Loucy (cell line): ENCODE results near the gene GABBR1.

Experiments
- H2AFZ ChIP-seq: fragments of 200-600 bp; sonication (generic); 2 replicates; pipeline ENCODE4 v1.6.0; 2016; ENCODE audit warnings: antibody characterized with exemption, mild to moderate bottlenecking, low read length, moderate library complexity
- H3F3A ChIP-seq: fragments of 200-600 bp; 2 replicates; pipeline ENCODE4 v1.6.0; 2016; ENCODE audit warnings: antibody characterized with exemption, low read depth, mild to moderate bottlenecking
- H3K27me3 ChIP-seq: fragments of 200-600 bp; sonication (generic); 2 replicates; pipeline ENCODE4 v1.6.1; 2014; ENCODE audit warnings: low read length, mild to moderate bottlenecking; ENCODE audit not compliant: insufficient read depth, poor library complexity, severe bottlenecking
- H3K36me3 ChIP-seq: fragments of 200-600 bp; sonication (generic); 2 replicates; pipeline ENCODE4 v1.6.1; 2016; ENCODE audit warnings: low read length; ENCODE audit not compliant: insufficient read depth
- H3K4me1 ChIP-seq: fragments of 200-600 bp; sonication (generic); 2 replicates; pipeline ENCODE4 v1.5.1; 2014; ENCODE audit warnings: low read length, mild to moderate bottlenecking; ENCODE audit not compliant: insufficient read depth, poor library complexity, severe bottlenecking
- H3K4me2 ChIP-seq: fragments of 200-600 bp; sonication (generic); 2 replicates; pipeline ENCODE4 v1.6.0; 2014; ENCODE audit warnings: antibody characterized with exemption, low read length, low read depth, mild to moderate bottlenecking; ENCODE audit not compliant: poor library complexity, severe bottlenecking
- H3K4me3 ChIP-seq: fragments of 200-600 bp; sonication (generic); 2 replicates; pipeline ENCODE4 v1.5.1; 2014; ENCODE audit warnings: low read length, mild to moderate bottlenecking, mixed read lengths; ENCODE audit not compliant: poor library complexity, severe bottlenecking
- H3K79me2 ChIP-seq: fragments of 200-600 bp; sonication (generic); 2 replicates; pipeline ENCODE4 v1.6.1; 2014; ENCODE audit warnings: low read length; ENCODE audit not compliant: insufficient read depth
- H3K9ac ChIP-seq: fragments of 200-600 bp; sonication (generic); 2 replicates; pipeline ENCODE4 v1.6.0; 2014; ENCODE audit warnings: mild to moderate bottlenecking, low read depth, low read length, moderate library complexity; ENCODE audit not compliant: poor library complexity, severe bottlenecking
- H3K9me2 ChIP-seq: fragments of 200-600 bp; sonication (generic); replicated peaks from 2 replicates; pipeline ENCODE4 v1.6.1; 2016; ENCODE audit warnings: low read depth, low read length, mixed read lengths
- H3K9me3 ChIP-seq: fragments of 200-600 bp; sonication (generic); 2 replicates; pipeline ENCODE4 v1.6.1; 2014; ENCODE audit warnings: mild to moderate bottlenecking, antibody characterized with exemption, low read length, low read depth; ENCODE audit not compliant: insufficient read depth
- H4K20me1 ChIP-seq: fragments of 200-600 bp; sonication (generic); 2 replicates; pipeline ENCODE4 v1.6.0; 2014; ENCODE audit warnings: antibody characterized with exemption, low read length, mild to moderate bottlenecking; ENCODE audit not compliant: insufficient read depth, poor library complexity, severe bottlenecking
- EZH2phosphoT487 ChIP-seq: fragments of 200-600 bp; IDR thresholded peaks from 2 replicates; pipeline ENCODE4 v1.6.1; 2018; ENCODE audit warnings: antibody characterized with exemption, mild to moderate bottlenecking, moderate library complexity, borderline replicate concordance
- TF ChIP-seq, protein P1 (sequence below): fragments of 200-600 bp; sonication (generic); conservative IDR thresholded peaks from 2 replicates; pipeline ENCODE4 v1.5.1; 2014; ENCODE audit warnings: mild to moderate bottlenecking, antibody characterized with exemption, low read length

GABBR1 gene

GRCh38 chr6:29631860-29632731 lies 887 bp downstream of the GABBR1 start:
- no peak for TF ChIP-seq EZH2phosphoT487
- TF ChIP-seq, protein P1, sequence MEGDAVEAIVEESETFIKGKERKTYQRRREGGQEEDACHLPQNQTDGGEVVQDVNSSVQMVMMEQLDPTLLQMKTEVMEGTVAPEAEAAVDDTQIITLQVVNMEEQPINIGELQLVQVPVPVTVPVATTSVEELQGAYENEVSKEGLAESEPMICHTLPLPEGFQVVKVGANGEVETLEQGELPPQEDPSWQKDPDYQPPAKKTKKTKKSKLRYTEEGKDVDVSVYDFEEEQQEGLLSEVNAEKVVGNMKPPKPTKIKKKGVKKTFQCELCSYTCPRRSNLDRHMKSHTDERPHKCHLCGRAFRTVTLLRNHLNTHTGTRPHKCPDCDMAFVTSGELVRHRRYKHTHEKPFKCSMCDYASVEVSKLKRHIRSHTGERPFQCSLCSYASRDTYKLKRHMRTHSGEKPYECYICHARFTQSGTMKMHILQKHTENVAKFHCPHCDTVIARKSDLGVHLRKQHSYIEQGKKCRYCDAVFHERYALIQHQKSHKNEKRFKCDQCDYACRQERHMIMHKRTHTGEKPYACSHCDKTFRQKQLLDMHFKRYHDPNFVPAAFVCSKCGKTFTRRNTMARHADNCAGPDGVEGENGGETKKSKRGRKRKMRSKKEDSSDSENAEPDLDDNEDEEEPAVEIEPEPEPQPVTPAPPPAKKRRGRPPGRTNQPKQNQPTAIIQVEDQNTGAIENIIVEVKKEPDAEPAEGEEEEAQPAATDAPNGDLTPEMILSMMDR, result no peak
- Histone ChIP-seq H3K36me3 (no peaks in the 10 kb centered on the region), H3K4me1 (peaks cover 25% of the 10 kb centered on the region), H2AFZ (peak overlapping the region; percentile 98), H3K4me3 (peak overlapping the region; percentile 81), H3K79me2 (no peaks in the 10 kb centered on the region), H3K9me3 (no peaks in the 10 kb centered on the region), H3K27me3 (no peaks in the 10 kb centered on the region), H3K4me2 (peak overlapping the region; percentile 80), H3K9me2 (no peaks in the 10 kb centered on the region), H3K9ac (peak overlapping the region; percentile 68), H4K20me1 (no peaks in the 10 kb centered on the region), H3F3A (no peaks in the 10 kb centered on the region)

DNA sequence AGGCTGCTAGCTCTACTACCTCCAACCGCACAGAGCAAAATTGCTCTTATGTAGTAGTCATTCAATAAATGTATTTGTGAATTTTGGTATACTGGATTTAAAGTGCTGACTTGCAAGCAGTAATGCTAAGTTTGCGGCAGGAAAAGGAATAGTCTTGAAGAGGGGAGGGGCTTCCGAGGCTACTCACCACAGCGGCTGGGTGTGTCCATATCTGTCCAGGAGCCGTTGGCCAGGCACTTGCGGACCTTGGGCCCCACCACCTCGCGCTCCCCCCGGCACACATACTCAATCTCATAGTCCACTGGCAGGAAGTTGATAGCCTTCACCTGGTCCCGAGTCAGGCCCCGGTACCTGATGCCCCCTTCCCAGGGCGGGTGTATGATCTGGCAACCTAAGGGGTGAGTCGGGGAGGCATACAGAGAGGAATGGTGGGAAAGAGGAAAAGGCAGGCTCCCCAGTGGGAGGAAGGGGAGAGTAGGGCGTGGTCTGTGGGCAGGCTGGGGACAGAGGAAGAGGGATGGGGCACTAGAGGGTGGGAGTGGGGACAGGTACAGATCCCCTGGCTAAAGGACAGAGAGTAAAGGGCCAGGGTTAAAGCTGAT lies 1.7 kb downstream of the GABBR1 start:
- no peaks in the 10 kb centered on the region for H3K9me3 ChIP-seq
- no peaks in the 10 kb centered on the region for H3K36me3 ChIP-seq
- no peaks in the 10 kb centered on the region for H4K20me1 ChIP-seq
- H3K79me2 ChIP-seq, result no peaks in the 10 kb centered on the region
- no peaks in the 10 kb centered on the region for H3F3A ChIP-seq
- peak overlapping the region; percentile 68 for H3K9ac ChIP-seq
- H3K4me1 ChIP-seq, result peaks cover 25% of the 10 kb centered on the region
- TF ChIP-seq, protein P1, result no peak
- no peak for TF ChIP-seq EZH2phosphoT487
- H2AFZ ChIP-seq, result no peak overlapping the region
- no peaks in the 10 kb centered on the region for H3K27me3 ChIP-seq
- peak overlapping the region; percentile 80 for H3K4me2 ChIP-seq
- no peaks in the 10 kb centered on the region for H3K9me2 ChIP-seq
- H3K4me3 ChIP-seq, result no peak overlapping the region

- H3K79me2 ChIP-seq, result no peaks in the 10 kb centered on the region
- no peak for TF ChIP-seq EZH2phosphoT487
- TF ChIP-seq, protein P1, result no peak
- H3K4me3 ChIP-seq, result no peak overlapping the region
- no peaks in the 10 kb centered on the region for H3K27me3 ChIP-seq
- H3K4me1 ChIP-seq, result peaks cover 25% of the 10 kb centered on the region
- no peaks in the 10 kb centered on the region for H3K36me3 ChIP-seq
- H3K9ac ChIP-seq, result no peak overlapping the region
- H3K4me2 ChIP-seq, result peak overlapping the region; percentile 80
- no peak overlapping the region for H2AFZ ChIP-seq
- no peaks in the 10 kb centered on the region for H4K20me1 ChIP-seq
- H3K9me3 ChIP-seq, result no peaks in the 10 kb centered on the region
- no peaks in the 10 kb centered on the region for H3F3A ChIP-seq
- H3K9me2 ChIP-seq, result no peaks in the 10 kb centered on the region
These were observed 2.7 kb downstream of the GABBR1 start for GRCh38 chr6:29630315-29630714.
